ENCODE data around the gene XYLT1.

- TF ChIP-seq NONO (IDR thresholded peaks at IDR 0.05; ENCODE audit: low read depth in 2 of 2, low read length in 1 of 2) (no peak), NELFE (IDR thresholded peaks at IDR 0.05; ENCODE audit: insufficient read depth, insufficient read length) (no peak), ZEB2 (IDR thresholded peaks at IDR 0.05) (no peak), HCFC1 (IDR thresholded peaks at IDR 0.05; ENCODE audit: low read depth, low read length) (no peak), ZBTB8A (IDR thresholded peaks at IDR 0.05; ENCODE audit: partially characterized antibody) (no peak), CC2D1A (IDR thresholded peaks at IDR 0.05) (no peak)
Measured at GRCh38 chr16:17307504-17307903, 163.3 kb downstream of the XYLT1 start.

All from K562 (cell line).